Measurements from ENCODE around the gene CCDC116.
"Not testable (repeated sequence)": the region's sequence is repeated elsewhere in the genome, so short reads cannot be mapped to it uniquely, and the experiment has no call there.

CCDC116 gene

GRCh38 chr22:21609556-21610157 is 22.9 kb upstream of the CCDC116 start:
- not testable (repeated sequence) for DNase-seq

- DNase-seq: no peak
Measured at GRCh38 chr22:21611210-21611977, 21.2 kb upstream of the CCDC116 start.

GRCh38 chr22:21612858-21613257 is 19.7 kb upstream of the CCDC116 start:
- DNase-seq: no peak

GRCh38 chr22:21613553-21614233 is 18.9 kb upstream of the CCDC116 start:
- no peak for DNase-seq

GRCh38 chr22:21615731-21616130 is 16.8 kb upstream of the CCDC116 start:
- no peak for DNase-seq

GRCh38 chr22:21617337-21617736 is 15.2 kb upstream of the CCDC116 start:
- not testable (repeated sequence) for DNase-seq

- DNase-seq: no peak
Measured at GRCh38 chr22:21621025-21621424, 11.5 kb upstream of the CCDC116 start.

- no peak for DNase-seq
Measured at GRCh38 chr22:21622011-21622918, 10.3 kb upstream of the CCDC116 start.

- DNase-seq: no peak
Measured at GRCh38 chr22:21622919-21623647, 9.5 kb upstream of the CCDC116 start.

- no peak for DNase-seq
Measured at GRCh38 chr22:21623648-21623970, 9.0 kb upstream of the CCDC116 start.

- DNase-seq: peak in 1 of 4 experiments; percentile 48
Measured at GRCh38 chr22:21624120-21624879, 8.3 kb upstream of the CCDC116 start.

- no peak for DNase-seq
Measured at GRCh38 chr22:21624880-21625791, 7.4 kb upstream of the CCDC116 start.

- DNase-seq: no peak
Measured at GRCh38 chr22:21626073-21626734, 6.4 kb upstream of the CCDC116 start.

GRCh38 chr22:21626735-21627469 is 5.7 kb upstream of the CCDC116 start:
- DNase-seq: no peak

- DNase-seq: no peak
Measured at GRCh38 chr22:21628386-21629254, 3.9 kb upstream of the CCDC116 start.

- peak; percentile 91 to 93 (median 92) for DNase-seq
Measured at GRCh38 chr22:21629255-21630149, 3.1 kb upstream of the CCDC116 start, which contains the start of gene YDJC. YDJC (minus strand) TSS chr22:21630022; CDS start chr22:21630014, 8 bp downstream.

- DNase-seq: no peak
Measured at GRCh38 chr22:21631025-21631424, 1.5 kb upstream of the CCDC116 start.

Data from activated CD4-positive, CD25-positive, alpha-beta regulatory T cell (primary cell).